Aorta (tissue), 5 donors: Measurements from ENCODE around the gene FIGNL2. TPM values are rescaled to one million over a fixed set of nuclear protein-coding genes. Genes with fewer than 3 reads are reported as not detected.
"Not testable (repeated sequence)": the region's sequence is repeated elsewhere in the genome, so short reads cannot be mapped to it uniquely, and the experiment has no call there.

Experiments
- ATAC-seq: fragments of 200-7000 bp; cut with Tn5 transposase; one replicate; pipeline ENCODE4 v1.9.1; 2022; ENCODE audit warnings: moderate library complexity; ENCODE audit not compliant: low FRiP score
- DNase-seq, 2 donors: peaks; one replicate each; pipeline ENCODE4 v3.0.0-alpha.2; 2020
- H3K27ac ChIP-seq, 2 donors: one replicate each; pipeline ENCODE4 v1.5.1; 2013; ENCODE audit warnings: low read length in 2 of 2, mild to moderate bottlenecking in 2 of 2, moderate library complexity in 2 of 2, control low read depth in 1 of 2, inconsistent platforms in 1 of 2, low read depth in 1 of 2
- H3K27me3 ChIP-seq, 2 donors: one replicate each; pipeline ENCODE4 v1.6.1; 2013; ENCODE audit warnings: control low read depth in 1 of 2, low read length in 1 of 2, mild to moderate bottlenecking in 1 of 2, moderate library complexity in 1 of 2; ENCODE audit not compliant: insufficient read depth in 2 of 2, control insufficient read depth in 1 of 2
- H3K36me3 ChIP-seq, 2 donors: one replicate each; pipeline ENCODE4 v1.6.1; 2013; ENCODE audit warnings: control low read depth in 1 of 2, low read length in 1 of 2, mild to moderate bottlenecking in 1 of 2; ENCODE audit not compliant: insufficient read depth in 2 of 2, control insufficient read depth in 1 of 2
- H3K4me1 ChIP-seq, 2 donors: one replicate each; pipeline ENCODE4 v1.6.1; 2013; ENCODE audit warnings: low read length in 2 of 2, control low read depth in 1 of 2, mild to moderate bottlenecking in 1 of 2, moderate library complexity in 1 of 2; ENCODE audit not compliant: insufficient read depth in 2 of 2, control insufficient read depth in 1 of 2
- H3K4me3 ChIP-seq, 2 donors: one replicate each; pipeline ENCODE4 v1.5.1; 2013; ENCODE audit warnings: low read length in 2 of 2, control low read depth in 1 of 2, mild to moderate bottlenecking in 1 of 2
- H3K9me3 ChIP-seq: one replicate; pipeline ENCODE4 v1.6.1; 2013; ENCODE audit warnings: mild to moderate bottlenecking, low read length; ENCODE audit not compliant: control insufficient read depth
- WGBS, 2 donors: extraction: QIAGEN DNeasy Blood & Tissue Kit; methylation state at CpG; one replicate each; pipeline ENCODE4 v1.1.7; 2013; 5-methylcytosine and 5-hydroxymethylcytosine counted together
- intact Hi-C, 2 donors: fragments of 100-400 bp; cut with DNase I; formaldehyde crosslinking; loops; one replicate each; pipeline versions ENCODE4 v1.14.2 to v1.15.0; 2022
- polyA plus RNA-seq, 2 donors: library from polyadenylated mRNA; stranded (reverse); fragments of 200-250 nt; gene quantifications; one replicate each; pipeline ENCODE4 v1.2.3, GENCODE V29; 2013
- total RNA-seq, 2 donors: library from RNA; stranded (reverse); fragmentation: NEBNext Ultra II Directional; extraction: Animal tissue kit (Norgen Biotek cat#: 25700); gene quantifications; one replicate each; pipeline ENCODE4 v1.2.1, GENCODE V29; 2021
- donor health status: healthy with polysubstance abuse.
- donor health status: Bipolar disorder and iron deficiency.
- donor health status: DM: no; HTN: no; CAD: no.
- donor health status: DM: no; HTN: no; CAD: no.
- donor health status: DM: yes; HTN: yes; CAD: no.

The FIGNL2 gene
- total and polyA plus RNA-seq, 4 donors, result 0.08 to 2.1 (median 1.0) TPM; not detected in 1

- intact Hi-C loops, result no loop called here
- Histone ChIP-seq H3K9me3 (no peaks in the 10 kb centered on the region), H3K27ac (no peak overlapping the region), H3K4me3 (no peak overlapping the region), H3K36me3 (no peaks in the 10 kb centered on the region), H3K27me3 (no peaks in the 10 kb centered on the region), H3K4me1 (no peaks in the 10 kb centered on the region)
- DNase-seq (no peak), ATAC-seq (no peak)
- 64 to 69% methylated on average over 13 of the region's 13 CpGs for WGBS, 2 donors
Observed at GRCh38 chr12:51836041-51836826, 12.3 kb downstream of the FIGNL2 start.

GRCh38 chr12:51834411-51834810 lies 14.1 kb downstream of the FIGNL2 start:
- Histone ChIP-seq H3K4me1 (no peaks in the 10 kb centered on the region), H3K9me3 (no peaks in the 10 kb centered on the region), H3K27ac (no peak overlapping the region), H3K27me3 (no peaks in the 10 kb centered on the region), H3K36me3 (no peaks in the 10 kb centered on the region), H3K4me3 (no peak overlapping the region)
- no peak for ATAC-seq
- DNase-seq, result no peak
- intact Hi-C loops, result no loop called here
- WGBS, 2 donors, result 61 to 67% methylated on average over 11 of the region's 11 CpGs

- Histone ChIP-seq H3K9me3 (no peaks in the 10 kb centered on the region), H3K4me3 (no peak overlapping the region), H3K27ac (no peak overlapping the region), H3K27me3 (no peaks in the 10 kb centered on the region), H3K4me1 (no peaks in the 10 kb centered on the region), H3K36me3 (no peaks in the 10 kb centered on the region)
- 70 to 80% methylated on average over 12 of the region's 12 CpGs for WGBS, 2 donors
- intact Hi-C loops, result no loop called here
- DNase-seq (no peak), ATAC-seq (no peak)
Observed at GRCh38 chr12:51833448-51834227, 14.9 kb downstream of the FIGNL2 start.

GRCh38 chr12:51832354-51833107 lies 16.0 kb downstream of the FIGNL2 start:
- 60 to 62% methylated on average over 10 of the region's 10 CpGs for WGBS, 2 donors
- DNase-seq (no peak), ATAC-seq (no peak)
- Histone ChIP-seq H3K36me3 (no peaks in the 10 kb centered on the region), H3K4me1 (no peaks in the 10 kb centered on the region), H3K4me3 (no peak overlapping the region), H3K9me3 (no peaks in the 10 kb centered on the region), H3K27me3 (peaks cover 0 to 1% of the 10 kb centered on the region in 2 donors), H3K27ac (no peak overlapping the region)
- intact Hi-C loops, result no loop called here

- intact Hi-C loops, H3K9me3 ChIP-seq, ATAC-seq, H3K36me3 ChIP-seq, H3K4me1 ChIP-seq, H3K27me3 ChIP-seq, H3K27ac ChIP-seq, H3K4me3 ChIP-seq, DNase-seq: not testable (repeated sequence)
- 70 to 75% methylated on average over 5 of the region's 5 CpGs for WGBS, 2 donors
Observed at GRCh38 chr12:51831817-51832216, 16.7 kb downstream of the FIGNL2 start.

GRCh38 chr12:51829641-51830040 lies 18.9 kb downstream of the FIGNL2 start:
- Histone ChIP-seq H3K9me3 (no peaks in the 10 kb centered on the region), H3K4me3 (no peak overlapping the region), H3K4me1 (no peaks in the 10 kb centered on the region), H3K36me3 (no peaks in the 10 kb centered on the region), H3K27ac (no peak overlapping the region), H3K27me3 (peaks cover 0 to 1% of the 10 kb centered on the region in 2 donors)
- intact Hi-C loops, result no loop called here
- 36 to 55% methylated on average over 1 of the region's 1 CpG for WGBS, 2 donors
- ATAC-seq, result no peak
- DNase-seq, result no peak

- Histone ChIP-seq H3K9me3 (no peaks in the 10 kb centered on the region), H3K27ac (no peak overlapping the region), H3K36me3 (no peaks in the 10 kb centered on the region), H3K27me3 (peaks cover 0 to 1% of the 10 kb centered on the region in 2 donors), H3K4me3 (no peak overlapping the region), H3K4me1 (no peaks in the 10 kb centered on the region)
- 70 to 72% methylated on average over 5 of the region's 5 CpGs for WGBS, 2 donors
- no peak for ATAC-seq
- DNase-seq, result no peak
- intact Hi-C loops, result no loop called here
Observed at GRCh38 chr12:51829011-51829481, 19.5 kb downstream of the FIGNL2 start.

- H3K27me3 ChIP-seq, result peaks cover 0 to 1% of the 10 kb centered on the region in 2 donors
- ATAC-seq (no peak), DNase-seq (no peak)
- H3K4me1 ChIP-seq, result no peaks in the 10 kb centered on the region
- H3K4me3 ChIP-seq, result no peak overlapping the region
- H3K9me3 ChIP-seq, result no peaks in the 10 kb centered on the region
- WGBS, 2 donors, result 79% methylated on average over 11 of the region's 11 CpGs
- intact Hi-C loops, result no loop called here
- no peak overlapping the region for H3K27ac ChIP-seq
- no peaks in the 10 kb centered on the region for H3K36me3 ChIP-seq
Observed at GRCh38 chr12:51827925-51828818, 20.3 kb downstream of the FIGNL2 start.
